Upper lobe of left lung (tissue), 4 donors: ENCODE results near the gene DPF3.

Source experiments
- EP300 ChIP-seq, 4 donors: sonication (generic); formaldehyde crosslinking; IDR thresholded peaks; one replicate each; pipeline ENCODE4 v1.5.1; 2017; ENCODE audit warnings: antibody characterized with exemption in 4 of 4, control low read depth in 2 of 4
- POLR2A ChIP-seq, 4 donors: fragments of 450-650 bp; IDR thresholded peaks; one replicate each; pipeline ENCODE4 v1.5.1; 2016 to 2017; ENCODE audit warnings: antibody characterized with exemption in 4 of 4, mild to moderate bottlenecking in 2 of 4
- POLR2AphosphoS5 ChIP-seq, 2 donors: sonication (generic); formaldehyde crosslinking; IDR thresholded peaks; one replicate each; pipeline ENCODE4 v1.5.1; 2017; ENCODE audit warnings: antibody characterized with exemption in 2 of 2
- TF ChIP-seq, protein P1 (sequence below), 6 experiments: fragments of 450-650 bp in 4 of 6; fragments of 200-600 bp in 2 of 6; sonication (generic) in 2 of 6; IDR thresholded peaks; one replicate each; pipeline ENCODE4 v1.5.1; 2016 to 2019; ENCODE audit warnings: antibody characterized with exemption in 6 of 6

- TF ChIP-seq, protein P1, sequence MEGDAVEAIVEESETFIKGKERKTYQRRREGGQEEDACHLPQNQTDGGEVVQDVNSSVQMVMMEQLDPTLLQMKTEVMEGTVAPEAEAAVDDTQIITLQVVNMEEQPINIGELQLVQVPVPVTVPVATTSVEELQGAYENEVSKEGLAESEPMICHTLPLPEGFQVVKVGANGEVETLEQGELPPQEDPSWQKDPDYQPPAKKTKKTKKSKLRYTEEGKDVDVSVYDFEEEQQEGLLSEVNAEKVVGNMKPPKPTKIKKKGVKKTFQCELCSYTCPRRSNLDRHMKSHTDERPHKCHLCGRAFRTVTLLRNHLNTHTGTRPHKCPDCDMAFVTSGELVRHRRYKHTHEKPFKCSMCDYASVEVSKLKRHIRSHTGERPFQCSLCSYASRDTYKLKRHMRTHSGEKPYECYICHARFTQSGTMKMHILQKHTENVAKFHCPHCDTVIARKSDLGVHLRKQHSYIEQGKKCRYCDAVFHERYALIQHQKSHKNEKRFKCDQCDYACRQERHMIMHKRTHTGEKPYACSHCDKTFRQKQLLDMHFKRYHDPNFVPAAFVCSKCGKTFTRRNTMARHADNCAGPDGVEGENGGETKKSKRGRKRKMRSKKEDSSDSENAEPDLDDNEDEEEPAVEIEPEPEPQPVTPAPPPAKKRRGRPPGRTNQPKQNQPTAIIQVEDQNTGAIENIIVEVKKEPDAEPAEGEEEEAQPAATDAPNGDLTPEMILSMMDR (IDR thresholded peaks at IDR 0.05) = no peak
- no peak for TF ChIP-seq POLR2A (IDR thresholded peaks at IDR 0.05)
- no peak for TF ChIP-seq POLR2AphosphoS5 (IDR thresholded peaks at IDR 0.05)
- TF ChIP-seq EP300 (IDR thresholded peaks at IDR 0.05) = no peak
Measured at GRCh38 chr14:72651714-72652113, 242.2 kb downstream of the DPF3 start.
